ENCODE measurements around the gene AOAH. TPM values are rescaled to one million over a fixed set of nuclear protein-coding genes. Genes with fewer than 3 reads are reported as not detected.

The AOAH gene
- total RNA-seq, 4 donors from 2014 or later, result 0.93 to 20.5 (median 9.9) TPM

DNA sequence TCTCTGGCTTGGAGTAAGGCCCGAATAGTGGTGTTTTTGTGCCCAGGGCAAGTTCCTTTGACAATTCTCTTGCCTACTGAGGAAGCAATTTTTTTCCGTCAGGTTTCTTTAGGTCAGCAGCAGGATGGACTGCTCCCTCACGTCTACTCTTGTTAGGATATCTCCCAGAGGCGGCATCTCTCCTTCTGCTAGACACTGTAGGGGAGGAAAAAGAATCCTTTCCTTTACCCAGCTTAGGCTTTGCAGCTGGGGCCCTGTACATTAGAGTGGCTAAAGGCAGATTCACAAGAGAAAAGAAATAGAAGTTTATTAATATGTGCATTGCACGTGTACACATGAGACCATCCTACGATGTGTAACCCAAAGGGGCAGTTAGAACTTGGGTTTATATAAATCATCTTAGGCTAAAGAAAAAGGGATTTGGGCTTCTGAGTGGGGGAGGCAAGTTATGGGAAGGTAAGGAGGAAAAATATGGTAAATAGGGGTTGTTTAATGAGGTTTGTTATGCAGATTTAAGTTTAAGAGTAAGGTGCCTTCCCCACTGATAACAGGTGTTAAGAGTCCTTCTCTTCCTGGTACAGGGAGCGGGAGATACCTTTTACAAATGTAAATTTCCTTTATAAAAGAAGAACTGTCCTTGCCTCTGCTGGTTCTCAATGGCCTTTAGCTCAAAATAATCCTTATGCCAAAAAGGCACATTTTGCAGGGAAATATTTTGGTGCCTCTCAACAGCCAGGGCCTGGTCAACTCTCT is 156.4 kb downstream of the AOAH start:
- TF ChIP-seq POLR2AphosphoS5 (IDR thresholded peaks at IDR 0.05) (no peak), POLR2A (IDR thresholded peaks at IDR 0.05) (no peak), EP300 (IDR thresholded peaks at IDR 0.05) (no peak), CTCF (IDR thresholded peaks at IDR 0.05) (no peak)
- no peak overlapping the region for H3K27ac ChIP-seq
- H3K36me3 ChIP-seq, result no peaks in the 10 kb centered on the region
- H3K4me3 ChIP-seq, result no peak overlapping the region
- no peaks in the 10 kb centered on the region for H3K27me3 ChIP-seq
- H3K4me1 ChIP-seq, result peaks cover 8 to 37% (median 15%) of the 10 kb centered on the region in 3 donors
- no peak for ATAC-seq
- WGBS, 2 donors (ENCODE audit: low coverage in 1 of 2), result 83 to 96% methylated on average over 2 to 4 of the region's 7 CpGs
- H3K9me3 ChIP-seq, result no peaks in the 10 kb centered on the region

- Histone ChIP-seq H3K36me3 (no peaks in the 10 kb centered on the region), H3K9me3 (no peaks in the 10 kb centered on the region), H3K4me3 (no peak overlapping the region), H3K27ac (no peak overlapping the region), H3K4me1 (peaks cover 8 to 37% (median 15%) of the 10 kb centered on the region in 3 donors), H3K27me3 (no peaks in the 10 kb centered on the region)
- WGBS, 2 donors (ENCODE audit: low coverage in 1 of 2), result 51 to 68% methylated on average over 5 of the region's 5 CpGs
- TF ChIP-seq EP300 (IDR thresholded peaks at IDR 0.05), result no peak
- TF ChIP-seq CTCF (IDR thresholded peaks at IDR 0.05), result no peak
- no peak for TF ChIP-seq POLR2AphosphoS5 (IDR thresholded peaks at IDR 0.05)
- TF ChIP-seq POLR2A (IDR thresholded peaks at IDR 0.05), result no peak
- ATAC-seq, result peak; percentile 65
Observed at GRCh38 chr7:36565792-36566356, 158.4 kb downstream of the AOAH start.

GRCh38 chr7:36564489-36564888 is 159.8 kb downstream of the AOAH start:
- ATAC-seq, result no peak
- 73 to 86% methylated on average over 2 of the region's 2 CpGs for WGBS, 2 donors (ENCODE audit: low coverage in 1 of 2)
- peaks cover 8 to 37% (median 15%) of the 10 kb centered on the region in 3 donors for H3K4me1 ChIP-seq
- no peaks in the 10 kb centered on the region for H3K36me3 ChIP-seq
- H3K27me3 ChIP-seq, result no peaks in the 10 kb centered on the region
- H3K27ac ChIP-seq, result peak overlapping the region in 3 of 4 donors; percentile 37 to 64 (median 49)
- no peaks in the 10 kb centered on the region for H3K9me3 ChIP-seq
- no peak for TF ChIP-seq POLR2AphosphoS5 (IDR thresholded peaks at IDR 0.05)
- no peak for TF ChIP-seq POLR2A (IDR thresholded peaks at IDR 0.05)
- TF ChIP-seq CTCF (IDR thresholded peaks at IDR 0.05), result no peak
- TF ChIP-seq EP300 (IDR thresholded peaks at IDR 0.05), result no peak
- no peak overlapping the region for H3K4me3 ChIP-seq

DNA sequence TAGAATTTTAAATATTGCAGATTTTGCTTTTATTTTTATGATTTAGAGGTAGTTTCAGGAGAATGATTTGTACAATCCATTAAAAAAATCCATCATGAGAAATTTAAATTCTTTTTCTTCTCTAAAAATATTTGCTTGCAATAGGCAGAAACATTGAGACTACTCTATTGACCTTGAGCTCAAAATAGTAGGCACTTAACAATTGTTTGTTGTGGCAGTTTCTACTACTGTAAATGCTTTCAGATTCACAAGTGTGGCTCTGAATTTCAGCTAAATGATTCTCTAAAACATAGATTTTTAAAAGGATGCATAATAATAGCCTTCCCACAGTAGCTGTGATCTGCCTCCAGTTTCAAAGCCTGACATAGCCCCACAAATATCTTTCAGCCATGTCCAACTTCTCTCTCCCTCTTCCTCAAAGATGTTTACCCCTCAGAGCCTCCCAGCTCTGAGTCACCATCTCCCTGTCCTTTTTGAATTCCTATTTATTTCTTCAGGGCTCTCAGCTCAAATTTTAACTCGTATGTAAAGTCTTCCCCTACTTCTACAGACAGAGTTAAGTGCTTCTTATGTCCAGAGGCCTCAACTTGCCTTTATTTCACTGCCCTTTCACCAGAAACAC is 160.5 kb downstream of the AOAH start:
- H3K4me1 ChIP-seq, result peaks cover 8 to 37% (median 15%) of the 10 kb centered on the region in 3 donors
- H3K4me3 ChIP-seq, result no peak overlapping the region
- H3K9me3 ChIP-seq, result no peaks in the 10 kb centered on the region
- no peak for TF ChIP-seq POLR2AphosphoS5 (IDR thresholded peaks at IDR 0.05)
- peak overlapping the region; percentile 37 to 64 (median 50) for H3K27ac ChIP-seq
- 6 to 20% methylated on average over 1 of the region's 1 CpG for WGBS, 2 donors (ENCODE audit: low coverage in 1 of 2)
- H3K36me3 ChIP-seq, result no peaks in the 10 kb centered on the region
- H3K27me3 ChIP-seq, result no peaks in the 10 kb centered on the region
- peak; percentile 58 for ATAC-seq

- WGBS, 2 donors (ENCODE audit: low coverage in 1 of 2), result 65 to 80% methylated on average over 1 to 2 of the region's 2 CpGs
- Histone ChIP-seq H3K4me1 (peaks cover 8 to 37% (median 15%) of the 10 kb centered on the region in 3 donors), H3K36me3 (no peaks in the 10 kb centered on the region), H3K4me3 (no peak overlapping the region), H3K9me3 (no peaks in the 10 kb centered on the region), H3K27ac (no peak overlapping the region), H3K27me3 (no peaks in the 10 kb centered on the region)
- TF ChIP-seq POLR2A (IDR thresholded peaks at IDR 0.05) (no peak), POLR2AphosphoS5 (IDR thresholded peaks at IDR 0.05) (no peak), CTCF (IDR thresholded peaks at IDR 0.05) (no peak), EP300 (IDR thresholded peaks at IDR 0.05) (no peak)
- no peak for ATAC-seq
Observed at GRCh38 chr7:36562121-36562520, 162.2 kb downstream of the AOAH start.
